ENCODE data around the gene SUMO1. TPM values are rescaled to one million over a fixed set of nuclear protein-coding genes. Genes with fewer than 3 reads are reported as not detected.

The SUMO1 gene
- total RNA-seq, 4 donors from 2014 or later = 44.0 to 62.4 (median 52.7) TPM

GRCh38 chr2:202164411-202164810 is 74.0 kb downstream of the SUMO1 start:
- no peak for TF ChIP-seq POLR2A (IDR thresholded peaks at IDR 0.05)
- TF ChIP-seq, protein P1, sequence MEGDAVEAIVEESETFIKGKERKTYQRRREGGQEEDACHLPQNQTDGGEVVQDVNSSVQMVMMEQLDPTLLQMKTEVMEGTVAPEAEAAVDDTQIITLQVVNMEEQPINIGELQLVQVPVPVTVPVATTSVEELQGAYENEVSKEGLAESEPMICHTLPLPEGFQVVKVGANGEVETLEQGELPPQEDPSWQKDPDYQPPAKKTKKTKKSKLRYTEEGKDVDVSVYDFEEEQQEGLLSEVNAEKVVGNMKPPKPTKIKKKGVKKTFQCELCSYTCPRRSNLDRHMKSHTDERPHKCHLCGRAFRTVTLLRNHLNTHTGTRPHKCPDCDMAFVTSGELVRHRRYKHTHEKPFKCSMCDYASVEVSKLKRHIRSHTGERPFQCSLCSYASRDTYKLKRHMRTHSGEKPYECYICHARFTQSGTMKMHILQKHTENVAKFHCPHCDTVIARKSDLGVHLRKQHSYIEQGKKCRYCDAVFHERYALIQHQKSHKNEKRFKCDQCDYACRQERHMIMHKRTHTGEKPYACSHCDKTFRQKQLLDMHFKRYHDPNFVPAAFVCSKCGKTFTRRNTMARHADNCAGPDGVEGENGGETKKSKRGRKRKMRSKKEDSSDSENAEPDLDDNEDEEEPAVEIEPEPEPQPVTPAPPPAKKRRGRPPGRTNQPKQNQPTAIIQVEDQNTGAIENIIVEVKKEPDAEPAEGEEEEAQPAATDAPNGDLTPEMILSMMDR (IDR thresholded peaks at IDR 0.05 in 4 of 5, conservative IDR thresholded peaks at IDR 0.05 in 1 of 5) = no peak
- intact Hi-C loops (cut with DNase I; ENCODE audit: low total_unique reads) = no loop called here

DNA sequence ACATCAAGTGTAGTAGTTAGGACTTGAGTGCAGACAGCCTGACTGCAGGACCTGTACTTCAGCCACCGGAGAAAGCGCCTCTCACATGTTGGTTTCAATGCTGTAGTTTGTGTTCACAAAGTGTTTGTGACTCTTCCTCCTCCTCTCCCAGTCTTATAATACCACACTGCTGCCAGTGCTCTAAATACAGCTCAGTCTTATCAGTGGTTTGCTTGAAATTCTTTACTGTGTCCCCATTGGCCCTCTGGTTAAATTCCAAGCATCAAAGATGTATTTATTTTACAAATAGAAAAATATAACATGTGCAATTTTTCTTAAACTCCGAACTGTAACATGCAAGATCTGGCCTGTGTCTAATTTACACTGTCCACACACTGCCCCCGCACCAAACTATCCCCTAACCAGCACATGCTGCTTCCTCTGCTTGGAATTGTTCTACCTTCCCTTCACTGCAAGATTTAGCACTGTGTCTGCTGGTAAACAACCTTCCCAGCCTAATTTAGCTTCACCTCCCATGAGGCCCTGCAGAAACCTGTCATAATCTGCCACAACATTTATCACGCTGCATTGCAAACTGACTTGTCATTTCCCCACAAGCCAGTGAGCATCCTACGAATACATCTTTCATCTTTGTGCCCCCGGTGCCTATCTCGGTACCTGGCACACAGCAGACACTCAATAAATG is 77.1 kb downstream of the SUMO1 start:
- Histone ChIP-seq H3K4me1 (peaks cover 4 to 10% of the 10 kb centered on the region in 2 donors), H3K27me3 (no peaks in the 10 kb centered on the region), H3K4me3 (no peak overlapping the region), H3K9me3 (no peaks in the 10 kb centered on the region), H3K36me3 (no peaks in the 10 kb centered on the region), H3K27ac (peak overlapping the region in 1 of 4 donors; percentile 22)
- in situ Hi-C loops (cut with MboI; ENCODE audit: low sequenced_read_pairs in 4 of 4) = loop anchor here in 1 of 4 donors (10.0 kb wide), 1 partner anchor 306 kb away; no protein-coding TSS in a partner anchor
- TF ChIP-seq POLR2A (IDR thresholded peaks at IDR 0.05) = no peak
- TF ChIP-seq, protein P1 (IDR thresholded peaks at IDR 0.05 in 4 of 5, conservative IDR thresholded peaks at IDR 0.05 in 1 of 5) = no peak
- DNase-seq = no peak
- intact Hi-C loops (cut with DNase I; ENCODE audit: low total_unique reads) = no loop called here
- ATAC-seq = peak in 1 of 2 donors; percentile 65

More at GRCh38 chr2:202164411-202164810, 74.0 kb downstream of the SUMO1 start:
- H3K27ac ChIP-seq = no peak overlapping the region
- H3K4me1 ChIP-seq = peaks cover 4 to 10% of the 10 kb centered on the region in 2 donors
- H3K4me3 ChIP-seq = no peak overlapping the region
- in situ Hi-C loops (cut with MboI; ENCODE audit: low sequenced_read_pairs in 4 of 4) = loop anchor here in 1 of 4 donors (10.0 kb wide), 1 partner anchor 310 kb away; no protein-coding TSS in a partner anchor
- no peaks in the 10 kb centered on the region for H3K27me3 ChIP-seq
- no peak for ATAC-seq
- no peak for DNase-seq
- no peaks in the 10 kb centered on the region for H3K36me3 ChIP-seq
- no peaks in the 10 kb centered on the region for H3K9me3 ChIP-seq

DNA sequence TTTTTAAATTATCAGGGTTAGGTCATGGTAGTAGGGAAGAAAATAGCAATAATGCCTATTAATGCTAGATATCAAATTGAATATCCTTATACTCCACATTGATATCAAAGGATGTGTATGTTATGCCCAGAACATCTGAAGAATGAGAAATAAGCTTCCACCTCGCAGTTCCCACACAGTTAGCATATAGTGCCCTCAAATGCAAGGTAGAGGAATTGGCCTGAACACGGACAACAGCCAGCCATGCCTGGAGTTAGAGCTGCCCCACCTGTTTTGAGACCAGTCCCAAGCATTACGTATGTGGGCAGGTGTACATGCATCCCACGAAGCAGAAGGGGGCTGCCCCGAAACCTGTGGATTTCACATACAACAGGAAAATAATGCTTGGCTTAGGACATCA is 79.6 kb downstream of the SUMO1 start:
- Histone ChIP-seq H3K4me1 (peaks cover 4 to 10% of the 10 kb centered on the region in 2 donors), H3K4me3 (no peak overlapping the region), H3K9me3 (no peaks in the 10 kb centered on the region), H3K27me3 (no peaks in the 10 kb centered on the region), H3K36me3 (no peaks in the 10 kb centered on the region), H3K27ac (no peak overlapping the region)
- DNase-seq (no peak), ATAC-seq (no peak)
- intact Hi-C loops (cut with DNase I; ENCODE audit: low total_unique reads) (no loop called here), in situ Hi-C loops (cut with MboI; ENCODE audit: low sequenced_read_pairs in 4 of 4) (no loop called here)
- TF ChIP-seq POLR2A (IDR thresholded peaks at IDR 0.05) = no peak
- TF ChIP-seq, protein P1 (IDR thresholded peaks at IDR 0.05 in 4 of 5, conservative IDR thresholded peaks at IDR 0.05 in 1 of 5) = no peak

DNA sequence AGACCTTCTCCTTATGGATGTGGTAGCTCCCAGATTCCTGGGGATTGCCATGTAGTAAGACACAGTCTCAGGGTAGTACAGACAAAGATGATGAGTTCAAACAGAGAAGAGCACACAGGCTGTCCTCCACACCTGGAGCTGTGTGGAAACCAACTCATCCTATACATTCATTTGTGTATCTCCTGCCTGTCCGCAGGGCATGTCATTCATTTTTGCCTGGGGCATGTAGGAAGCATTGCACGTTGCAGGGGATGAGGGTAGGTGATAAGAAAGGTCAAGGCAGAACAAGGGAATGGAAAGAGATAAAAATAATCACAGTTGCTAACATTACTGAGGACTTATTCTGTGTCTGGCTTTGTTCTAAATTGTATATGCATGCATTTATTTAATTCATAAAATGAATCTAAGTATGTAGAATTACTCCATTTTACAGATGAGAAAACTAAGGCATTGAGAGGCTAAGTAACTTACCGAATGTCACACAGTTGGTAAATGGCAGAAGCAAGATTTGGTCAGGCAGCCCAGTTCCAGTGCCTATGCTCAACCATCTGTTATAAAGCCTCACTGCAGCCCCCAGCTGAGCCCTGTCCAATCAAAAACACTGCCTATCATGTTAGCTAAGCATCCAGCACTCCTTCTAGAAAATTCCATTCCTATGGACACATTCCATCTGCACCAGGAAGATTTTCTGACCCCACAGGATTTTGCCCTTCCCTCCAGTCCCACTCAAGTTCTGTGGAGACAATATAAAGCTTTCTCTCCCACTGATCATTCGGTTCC is 81.0 kb downstream of the SUMO1 start:
- Histone ChIP-seq H3K27ac (no peak overlapping the region), H3K4me1 (peaks cover 4 to 10% of the 10 kb centered on the region in 2 donors), H3K4me3 (no peak overlapping the region), H3K9me3 (no peaks in the 10 kb centered on the region), H3K36me3 (no peaks in the 10 kb centered on the region), H3K27me3 (no peaks in the 10 kb centered on the region)
- ATAC-seq (no peak), DNase-seq (no peak)
- in situ Hi-C loops (cut with MboI; ENCODE audit: low sequenced_read_pairs in 4 of 4) (no loop called here), intact Hi-C loops (cut with DNase I; ENCODE audit: low total_unique reads) (no loop called here)
- no peak for TF ChIP-seq POLR2A (IDR thresholded peaks at IDR 0.05)
- TF ChIP-seq, protein P1 (IDR thresholded peaks at IDR 0.05 in 4 of 5, conservative IDR thresholded peaks at IDR 0.05 in 1 of 5) = no peak

Other genes starting within 250 kb of the SUMO1 start
- gene FZD7, start 204.7 kb downstream of the SUMO1 start, total RNA-seq = 1 to 10 TPM; 4.4 to 9.4 (median 6.4) TPM
- gene KIAA2012, start 165.3 kb downstream of the SUMO1 start, total RNA-seq = not detected
- gene NOP58, start 27.2 kb upstream of the SUMO1 start, total RNA-seq = 10 to 100 TPM; 22.5 to 69.9 (median 31.7) TPM
- gene BMPR2, start 137.7 kb upstream of the SUMO1 start, total RNA-seq = 10 to 100 TPM; 25.0 to 35.0 (median 27.2) TPM

All from gastrocnemius medialis (tissue), 4 donors.